CD4-positive, alpha-beta memory T cell (primary cell): Measurements from ENCODE around the gene UMPS. TPM values are rescaled to one million over a fixed set of nuclear protein-coding genes. Genes with fewer than 3 reads are reported as not detected.
A peak's percentile ranks its signal among the peaks of the same experiment; 100 is the strongest.

Source experiments
- CTCF ChIA-PET: fragments of 350-600 bp; sonication (Branson Sonifier 250); formaldehyde crosslinking; loops from one replicate; lab custom pipeline; 2021; ENCODE audit warnings: inconsistent platforms; ENCODE audit not compliant: partially characterized antibody; lab: Charles Lee
- POLR2A ChIA-PET: fragments of 350-600 bp; sonication (Branson Sonifier 250); formaldehyde crosslinking; loops from one replicate; lab custom pipeline; 2021; ENCODE audit not compliant: partially characterized antibody; lab: Charles Lee
- DNase-seq, 5 donors: peaks; one replicate each; pipeline versions ENCODE4 v3.0.0 to v3.0.0-alpha.2; 2020 to 2022; ENCODE audit warnings: mixed read lengths in 1 of 5
- H3K27ac ChIP-seq: one replicate; pipeline ENCODE4 v1.7.0; 2013; ENCODE audit warnings: low read depth, low read length
- H3K27me3 ChIP-seq: 2 replicates; pipeline ENCODE4 v1.7.0; 2013; ENCODE audit warnings: mild to moderate bottlenecking, low read length, moderate library complexity; ENCODE audit not compliant: insufficient read depth
- H3K36me3 ChIP-seq: 2 replicates; pipeline ENCODE4 v1.7.0; 2013; ENCODE audit warnings: mild to moderate bottlenecking, low read length, moderate library complexity; ENCODE audit not compliant: insufficient read depth
- H3K4me1 ChIP-seq: 2 replicates; pipeline ENCODE4 v1.7.0; 2013; ENCODE audit warnings: mild to moderate bottlenecking, low read length, moderate library complexity; ENCODE audit not compliant: insufficient read depth
- H3K4me3 ChIP-seq, 2 donors: one replicate each; pipeline ENCODE4 v1.7.0; 2013; ENCODE audit warnings: low read length in 2 of 2, mild to moderate bottlenecking in 1 of 2
- H3K9me3 ChIP-seq, 2 donors: one replicate each; pipeline ENCODE4 v1.7.0; 2013; ENCODE audit warnings: low read length in 2 of 2, control low read depth in 1 of 2; ENCODE audit not compliant: control insufficient read depth in 1 of 2
- H3K27ac Mint-ChIP-seq, 7 donors: one replicate each; pipeline ENCODE4 v1.8.0; 2020 to 2021; ENCODE audit warnings: mixed read lengths in 7 of 7, mild to moderate bottlenecking in 6 of 7, inconsistent platforms in 3 of 7, moderate library complexity in 3 of 7
- H3K27me3 Mint-ChIP-seq, 2 donors: one replicate each; pipeline ENCODE4 v1.8.0; 2020 to 2021; ENCODE audit warnings: mixed read lengths in 2 of 2
- H3K36me3 Mint-ChIP-seq, 2 donors: one replicate each; pipeline ENCODE4 v1.8.0; 2020 to 2021; ENCODE audit warnings: mixed read lengths in 2 of 2, inconsistent platforms in 1 of 2, mild to moderate bottlenecking in 1 of 2
- H3K4me1 Mint-ChIP-seq, 4 donors: one replicate each; pipeline ENCODE4 v1.8.0; 2020 to 2021; ENCODE audit warnings: mixed read lengths in 4 of 4, mild to moderate bottlenecking in 1 of 4
- H3K4me3 Mint-ChIP-seq, 8 donors: one replicate each; pipeline ENCODE4 v1.8.0; 2020 to 2021; ENCODE audit warnings: mixed read lengths in 8 of 8, mild to moderate bottlenecking in 7 of 8, moderate library complexity in 6 of 8, inconsistent platforms in 3 of 8
- H3K9me3 Mint-ChIP-seq, 8 donors: one replicate each; pipeline ENCODE4 v1.8.0; 2020 to 2021; ENCODE audit warnings: mixed read lengths in 8 of 8, mild to moderate bottlenecking in 5 of 8, inconsistent platforms in 3 of 8, moderate library complexity in 1 of 8
- intact Hi-C: fragments of 100-400 bp; cut with micrococcal nuclease; formaldehyde crosslinking; loops from one replicate; pipeline ENCODE4 v1.15.1; 2023
- polyA plus RNA-seq, 2 donors: library from polyadenylated mRNA; unstranded; fragments of 300-500 nt; fragmentation: Illumina TruSeq; gene quantifications; one replicate each; pipeline ENCODE4 v1.2.3, GENCODE V29; 2021
- total RNA-seq, 2 experiments: library from RNA; stranded (reverse); gene quantifications; one replicate each; pipeline ENCODE4 v1.2.3, GENCODE V29; 2021

Gene UMPS
- total and polyA plus RNA-seq, 4 experiments from 2014 or later = 18.4 to 33.2 (median 28.5) TPM

DNA sequence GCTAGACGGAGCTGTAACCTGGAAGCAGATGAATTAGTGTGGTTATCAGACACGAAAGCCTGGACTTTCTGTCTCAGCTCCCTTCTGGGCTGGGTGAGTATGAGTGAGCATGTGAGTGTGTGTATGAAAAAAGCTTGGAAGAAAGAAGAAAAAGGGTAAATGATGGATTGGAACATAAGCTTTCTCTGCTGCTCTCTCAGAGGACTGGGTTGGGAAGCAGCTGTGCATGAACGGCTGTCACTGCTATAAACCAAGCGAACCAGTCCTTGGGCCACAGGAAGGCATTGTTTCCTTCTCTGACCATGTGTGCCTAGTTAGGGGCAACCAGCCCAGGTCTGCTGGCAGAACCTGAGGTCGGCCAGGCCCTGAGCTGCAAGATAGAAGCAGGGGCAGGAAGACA lies 37.0 kb downstream of the UMPS start:
- H3K9me3 Mint-ChIP-seq = no peaks in the 10 kb centered on the region
- H3K4me1 ChIP-seq = no peaks in the 10 kb centered on the region
- H3K27me3 Mint-ChIP-seq = peaks cover 4 to 8% of the 10 kb centered on the region in 2 donors
- intact Hi-C loops = loop anchor here (10.0 kb wide), 1 partner anchor 378 kb away; no protein-coding TSS in a partner anchor
- no peaks in the 10 kb centered on the region for H3K36me3 Mint-ChIP-seq
- no peak overlapping the region for H3K4me3 Mint-ChIP-seq
- no peak overlapping the region for H3K4me3 ChIP-seq
- ChIA-PET POLR2A (no interaction called here), CTCF (interaction anchor here (0.8 to 1.4 kb wide), 2 partner anchors 132 to 134 kb away, joined by 3 to 8 read pairs; no protein-coding TSS in a partner anchor)
- H3K27ac ChIP-seq = no peak overlapping the region
- no peaks in the 10 kb centered on the region for H3K4me1 Mint-ChIP-seq
- no peak overlapping the region for H3K27ac Mint-ChIP-seq
- peaks cover 4% of the 10 kb centered on the region for H3K27me3 ChIP-seq
- no peaks in the 10 kb centered on the region for H3K36me3 ChIP-seq
- no peaks in the 10 kb centered on the region for H3K9me3 ChIP-seq
- no peak for DNase-seq

DNA sequence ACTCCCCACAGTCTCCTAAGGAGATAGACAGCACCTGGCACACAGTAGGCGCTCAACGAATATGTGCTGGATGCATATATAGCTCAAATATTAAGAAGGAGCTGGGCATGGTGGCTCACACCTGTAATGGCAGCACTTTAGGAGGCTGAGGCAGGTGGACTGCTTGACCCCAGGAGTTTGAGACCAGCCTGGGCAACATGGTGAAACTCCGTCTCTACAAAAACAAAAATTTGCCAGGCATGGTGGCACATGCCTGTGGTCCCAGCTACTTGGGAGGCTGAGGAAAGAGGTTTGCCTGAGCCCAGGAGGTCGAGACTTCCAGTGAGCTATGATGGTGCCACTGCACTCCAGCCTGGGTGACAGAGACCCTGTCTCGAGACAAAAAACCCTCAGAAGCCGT lies 37.4 kb downstream of the UMPS start:
- H3K27ac Mint-ChIP-seq = peak overlapping the region in 1 of 7 donors; percentile 61
- H3K36me3 Mint-ChIP-seq = no peaks in the 10 kb centered on the region
- H3K4me1 Mint-ChIP-seq = no peaks in the 10 kb centered on the region
- no peak overlapping the region for H3K27ac ChIP-seq
- H3K9me3 ChIP-seq = no peaks in the 10 kb centered on the region
- CTCF ChIA-PET = interaction anchor here (0.8 to 1.4 kb wide), 2 partner anchors 132 to 134 kb away, joined by 3 to 8 read pairs; no protein-coding TSS in a partner anchor
- H3K36me3 ChIP-seq = no peaks in the 10 kb centered on the region
- no peak overlapping the region for H3K4me3 Mint-ChIP-seq
- H3K4me1 ChIP-seq = no peaks in the 10 kb centered on the region
- no peak for DNase-seq
- no peak overlapping the region for H3K4me3 ChIP-seq
- POLR2A ChIA-PET = no interaction called here
- H3K27me3 Mint-ChIP-seq = peaks cover 4 to 11% of the 10 kb centered on the region in 2 donors
- no peaks in the 10 kb centered on the region for H3K9me3 Mint-ChIP-seq
- intact Hi-C loops = loop anchor here (10.0 kb wide), 1 partner anchor 377 kb away; no protein-coding TSS in a partner anchor
- peaks cover 4% of the 10 kb centered on the region for H3K27me3 ChIP-seq

DNA sequence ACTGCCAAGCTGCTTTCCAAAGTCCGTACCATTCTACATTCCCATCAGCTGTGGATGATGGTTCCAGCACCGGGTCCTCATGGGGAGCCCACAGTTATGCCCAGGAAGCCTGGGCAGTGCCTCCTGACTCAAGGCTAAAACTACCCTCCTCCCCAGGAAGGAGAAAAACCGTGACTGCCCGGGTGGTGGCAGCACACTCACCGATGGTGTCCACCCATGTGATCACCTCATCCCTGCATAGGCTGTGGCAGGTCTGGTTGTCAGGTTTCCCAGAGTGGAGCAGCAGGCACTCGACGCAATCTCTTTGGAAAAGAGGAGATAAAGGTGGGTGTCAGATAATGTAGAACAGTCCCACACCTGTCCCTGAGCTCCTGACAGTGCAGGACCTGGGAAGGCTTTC lies 38.6 kb downstream of the UMPS start:
- Histone ChIP-seq H3K4me3 (no peak overlapping the region), H3K4me1 (no peaks in the 10 kb centered on the region), H3K27ac (no peak overlapping the region), H3K36me3 (no peaks in the 10 kb centered on the region), H3K27me3 (peaks cover 4% of the 10 kb centered on the region), H3K9me3 (no peaks in the 10 kb centered on the region)
- H3K27ac Mint-ChIP-seq = no peak overlapping the region
- ChIA-PET POLR2A (no interaction called here), CTCF (interaction anchor here (4.1 kb wide), 1 partner anchor 133 kb away, joined by 30 read pairs; no protein-coding TSS in a partner anchor)
- intact Hi-C loops = loop anchor here (10.0 kb wide), 1 partner anchor 376 kb away; no protein-coding TSS in a partner anchor
- no peak overlapping the region for H3K4me3 Mint-ChIP-seq
- H3K9me3 Mint-ChIP-seq = no peaks in the 10 kb centered on the region
- no peaks in the 10 kb centered on the region for H3K4me1 Mint-ChIP-seq
- H3K27me3 Mint-ChIP-seq = peaks cover 4 to 13% of the 10 kb centered on the region in 2 donors
- peak in 2 of 5 donors; percentile 7 for DNase-seq
- H3K36me3 Mint-ChIP-seq = no peaks in the 10 kb centered on the region

- Mint-ChIP-seq H3K36me3 (no peaks in the 10 kb centered on the region), H3K27me3 (peaks cover 4 to 13% of the 10 kb centered on the region in 2 donors), H3K4me3 (no peak overlapping the region), H3K9me3 (no peaks in the 10 kb centered on the region), H3K27ac (no peak overlapping the region), H3K4me1 (no peaks in the 10 kb centered on the region)
- intact Hi-C loops = loop anchor here (10.0 kb wide), 1 partner anchor 375 kb away; no protein-coding TSS in a partner anchor
- Histone ChIP-seq H3K4me1 (no peaks in the 10 kb centered on the region), H3K36me3 (no peaks in the 10 kb centered on the region), H3K27me3 (peaks cover 4% of the 10 kb centered on the region), H3K27ac (no peak overlapping the region), H3K9me3 (no peaks in the 10 kb centered on the region), H3K4me3 (no peak overlapping the region)
- CTCF ChIA-PET = interaction anchor here (3.1 to 4.1 kb wide), 2 partner anchors 8 to 132 kb away, joined by 28 to 30 read pairs; no protein-coding TSS in a partner anchor
- POLR2A ChIA-PET = no interaction called here
- no peak for DNase-seq
Observed at GRCh38 chr3:124769462-124769861, 39.2 kb downstream of the UMPS start.

DNA sequence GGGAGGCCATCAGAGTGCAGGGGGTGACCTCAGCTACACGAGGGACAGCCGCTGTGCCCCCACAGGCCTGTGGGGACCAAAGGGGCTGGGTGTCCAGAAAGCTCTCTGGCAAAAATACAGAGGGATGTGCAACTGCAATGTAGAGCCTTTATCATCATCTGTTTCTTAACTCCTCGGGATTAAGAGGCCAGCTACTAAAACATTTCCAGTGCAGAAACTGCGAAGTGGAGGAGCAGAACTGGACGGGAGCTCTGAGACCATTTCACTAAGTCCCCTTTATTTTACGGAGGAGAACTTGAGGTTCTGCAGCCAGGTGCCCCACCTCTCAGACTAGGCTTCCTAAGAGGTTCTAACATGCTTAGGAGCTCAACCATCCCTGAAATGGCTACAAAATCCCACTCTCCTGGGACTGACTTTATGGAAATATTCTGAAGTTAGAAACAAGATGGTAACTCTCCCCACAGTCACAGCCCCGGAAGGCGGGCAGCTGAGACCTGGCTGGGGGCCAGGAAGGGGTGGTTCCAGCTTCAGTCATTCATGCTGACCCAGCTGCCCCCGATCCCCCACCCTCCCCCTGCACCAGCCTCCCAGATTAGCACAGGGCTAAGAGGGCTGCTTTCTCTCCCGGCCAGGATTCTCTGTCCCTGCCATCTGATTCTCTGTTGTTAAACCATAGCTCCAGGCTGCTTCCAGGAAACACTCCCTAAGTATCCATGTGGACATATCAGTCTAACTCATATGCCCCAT lies 40.3 kb downstream of the UMPS start:
- ChIA-PET CTCF (interaction anchor here (1.0 to 4.1 kb wide), 3 partner anchors 9 to 131 kb away, joined by 3 to 30 read pairs (median 28); no protein-coding TSS in a partner anchor), POLR2A (no interaction called here)
- Mint-ChIP-seq H3K36me3 (no peaks in the 10 kb centered on the region), H3K4me1 (no peaks in the 10 kb centered on the region), H3K27me3 (peaks cover 6 to 13% of the 10 kb centered on the region in 2 donors), H3K27ac (no peak overlapping the region), H3K4me3 (no peak overlapping the region), H3K9me3 (no peaks in the 10 kb centered on the region)
- no peak overlapping the region for H3K27ac ChIP-seq
- intact Hi-C loops = no loop called here
- H3K4me3 ChIP-seq = no peak overlapping the region
- peaks cover 4% of the 10 kb centered on the region for H3K27me3 ChIP-seq
- H3K36me3 ChIP-seq = no peaks in the 10 kb centered on the region
- DNase-seq = no peak
- H3K4me1 ChIP-seq = no peaks in the 10 kb centered on the region
- no peaks in the 10 kb centered on the region for H3K9me3 ChIP-seq

GRCh38 chr3:124771083-124771445 lies 40.8 kb downstream of the UMPS start:
- ChIA-PET POLR2A (no interaction called here), CTCF (interaction anchor here (1.0 to 4.1 kb wide), 3 partner anchors 10 to 130 kb away, joined by 3 to 30 read pairs (median 28); no protein-coding TSS in a partner anchor)
- DNase-seq = no peak
- no peaks in the 10 kb centered on the region for H3K36me3 ChIP-seq
- H3K27me3 ChIP-seq = peaks cover 4% of the 10 kb centered on the region
- H3K4me1 ChIP-seq = no peaks in the 10 kb centered on the region
- Mint-ChIP-seq H3K4me3 (no peak overlapping the region), H3K4me1 (no peaks in the 10 kb centered on the region), H3K36me3 (no peaks in the 10 kb centered on the region), H3K27me3 (peaks cover 6 to 13% of the 10 kb centered on the region in 2 donors), H3K27ac (no peak overlapping the region), H3K9me3 (no peaks in the 10 kb centered on the region)
- H3K4me3 ChIP-seq = no peak overlapping the region
- no peak overlapping the region for H3K27ac ChIP-seq
- H3K9me3 ChIP-seq = no peaks in the 10 kb centered on the region
- intact Hi-C loops = no loop called here

GRCh38 chr3:124772081-124772831 lies 42.0 kb downstream of the UMPS start:
- POLR2A ChIA-PET = no interaction called here
- H3K4me3 ChIP-seq = no peak overlapping the region
- peaks cover 6 to 15% of the 10 kb centered on the region in 2 donors for H3K27me3 Mint-ChIP-seq
- no peak for DNase-seq
- H3K4me3 Mint-ChIP-seq = no peak overlapping the region
- CTCF ChIA-PET = interaction anchor here (3.1 to 4.1 kb wide), 2 partner anchors 11 to 129 kb away, joined by 28 to 30 read pairs; no protein-coding TSS in a partner anchor
- no peaks in the 10 kb centered on the region for H3K36me3 ChIP-seq
- H3K9me3 ChIP-seq = no peaks in the 10 kb centered on the region
- H3K27me3 ChIP-seq = peaks cover 4% of the 10 kb centered on the region
- H3K9me3 Mint-ChIP-seq = no peaks in the 10 kb centered on the region
- no peak overlapping the region for H3K27ac ChIP-seq
- H3K4me1 ChIP-seq = no peaks in the 10 kb centered on the region
- H3K36me3 Mint-ChIP-seq = no peaks in the 10 kb centered on the region
- H3K4me1 Mint-ChIP-seq = no peaks in the 10 kb centered on the region
- no peak overlapping the region for H3K27ac Mint-ChIP-seq
- intact Hi-C loops = no loop called here
